HL-60 (cell line): ENCODE data around the gene NCAPD3.

Source experiments
- DNase-seq, 2 experiments: peaks; one replicate each; pipeline ENCODE4 v3.0.0-alpha.2; 2010 to 2020; ENCODE audit warnings: low read depth in 1 of 2, low spot score in 1 of 2
- H3K27ac ChIP-seq: fragments of 250-450 bp; sonication (Bioruptor Pico); replicated peaks from 2 replicates; pipeline ENCODE4 v1.5.1; 2020; ENCODE audit warnings: mild to moderate bottlenecking, moderate library complexity
- H3K27me3 ChIP-seq: fragments of 250-450 bp; sonication (Bioruptor Pico); 2 replicates; pipeline ENCODE4 v1.5.1; 2021; ENCODE audit warnings: mild to moderate bottlenecking, moderate library complexity; ENCODE audit not compliant: insufficient read depth, poor library complexity, severe bottlenecking
- H3K4me3 ChIP-seq: replicated peaks from 2 replicates; pipeline ENCODE4 v1.5.1; 2011; ENCODE audit warnings: mild to moderate bottlenecking, control low read depth, low read length; ENCODE audit not compliant: insufficient read depth
- CTCF ChIP-seq: IDR thresholded peaks from one replicate; pipeline ENCODE4 v1.5.1; 2011; ENCODE audit warnings: low read length, control low read depth, inconsistent platforms; ENCODE audit not compliant: insufficient read depth
- GABPA ChIP-seq: IDR thresholded peaks from 2 replicates; pipeline ENCODE4 v1.6.1; 2012; ENCODE audit warnings: low read depth
- POLR2AphosphoS5 ChIP-seq: IDR thresholded peaks from 2 replicates; pipeline ENCODE4 v1.6.1; 2012; ENCODE audit warnings: low read depth
- REST ChIP-seq: IDR thresholded peaks from 2 replicates; pipeline ENCODE4 v1.6.1; 2012; ENCODE audit warnings: low read depth; ENCODE audit not compliant: insufficient replicate concordance
- SPI1 ChIP-seq: IDR thresholded peaks from 2 replicates; pipeline ENCODE4 v1.6.1; 2012; ENCODE audit warnings: low read depth, mild to moderate bottlenecking, borderline replicate concordance

NCAPD3 gene

GRCh38 chr11:134164490-134165370, 59.0 kb downstream of the NCAPD3 start:
- DNase-seq = no peak

GRCh38 chr11:134159652-134160051, 64.1 kb downstream of the NCAPD3 start:
- no peak for TF ChIP-seq SPI1

More at GRCh38 chr11:134164490-134165370, 59.0 kb downstream of the NCAPD3 start:
- no peak for TF ChIP-seq CTCF
- TF ChIP-seq REST = no peak
- no peak for TF ChIP-seq GABPA
- no peak for TF ChIP-seq POLR2AphosphoS5
- TF ChIP-seq SPI1 = no peak
- H3K27ac ChIP-seq = no peak overlapping the region
- no peaks in the 10 kb centered on the region for H3K27me3 ChIP-seq
- H3K4me3 ChIP-seq = no peak overlapping the region

GRCh38 chr11:134158023-134158422, 65.7 kb downstream of the NCAPD3 start:
- DNase-seq = no peak
- TF ChIP-seq GABPA (no peak), SPI1 (no peak), REST (no peak), POLR2AphosphoS5 (no peak), CTCF (no peak)
- Histone ChIP-seq H3K27ac (no peak overlapping the region), H3K4me3 (no peak overlapping the region), H3K27me3 (no peaks in the 10 kb centered on the region)

More at GRCh38 chr11:134159652-134160051, 64.1 kb downstream of the NCAPD3 start:
- no peak for DNase-seq
- no peaks in the 10 kb centered on the region for H3K27me3 ChIP-seq
- no peak overlapping the region for H3K27ac ChIP-seq
- no peak overlapping the region for H3K4me3 ChIP-seq

- TF ChIP-seq SPI1 (no peak), CTCF (no peak), GABPA (no peak), REST (no peak), POLR2AphosphoS5 (no peak)
- no peak overlapping the region for H3K4me3 ChIP-seq
Measured at GRCh38 chr11:134157451-134157850, 66.3 kb downstream of the NCAPD3 start.

More at GRCh38 chr11:134157451-134157850, 66.3 kb downstream of the NCAPD3 start:
- Histone ChIP-seq H3K27ac (no peak overlapping the region), H3K27me3 (no peaks in the 10 kb centered on the region)
- DNase-seq = no peak
